Osteoblast (primary cell): Measurements from ENCODE around the gene IGSF3. TPM values are rescaled to one million over a fixed set of nuclear protein-coding genes. Genes with fewer than 3 reads are reported as not detected.

Experiments
- DNase-seq: peaks from one replicate; pipeline ENCODE4 v3.0.0; 2011; ENCODE audit warnings: low spot score, mixed read lengths; ENCODE audit not compliant: insufficient read length; ENCODE audit errors: missing footprints
- H2AFZ ChIP-seq: 2 replicates; pipeline ENCODE4 v1.6.0; 2011; ENCODE audit warnings: mild to moderate bottlenecking, low read length
- H3K27ac ChIP-seq: 2 replicates; pipeline ENCODE4 v1.5.1; 2011; ENCODE audit warnings: mild to moderate bottlenecking, low read depth, low read length, moderate library complexity
- H3K27me3 ChIP-seq: 2 replicates; pipeline ENCODE4 v1.6.0; 2012; ENCODE audit warnings: mild to moderate bottlenecking, control low read depth, inconsistent platforms, low read length, moderate library complexity; ENCODE audit not compliant: insufficient read depth
- H3K36me3 ChIP-seq: 2 replicates; pipeline ENCODE4 v1.5.1; 2011; ENCODE audit warnings: mild to moderate bottlenecking, low read length, control low read depth, moderate library complexity; ENCODE audit not compliant: insufficient read depth
- H3K4me1 ChIP-seq: 2 replicates; pipeline ENCODE4 v1.5.1; 2011; ENCODE audit warnings: mild to moderate bottlenecking, low read length, control low read depth, moderate library complexity; ENCODE audit not compliant: insufficient read depth
- H3K4me2 ChIP-seq: 2 replicates; pipeline ENCODE4 v1.6.0; 2011; ENCODE audit warnings: mild to moderate bottlenecking, low read length; ENCODE audit not compliant: insufficient read depth
- H3K4me3 ChIP-seq: fragments of 200-600 bp; sonication (generic); 3 replicates; pipeline ENCODE4 v1.5.1; 2012; ENCODE audit warnings: mild to moderate bottlenecking, low read length, inconsistent platforms; ENCODE audit not compliant: insufficient read depth
- H3K79me2 ChIP-seq: 2 replicates; pipeline ENCODE4 v1.6.0; 2012; ENCODE audit warnings: mild to moderate bottlenecking, low read length, control low read depth, inconsistent platforms; ENCODE audit not compliant: insufficient read depth
- H3K9me3 ChIP-seq: 2 replicates; pipeline ENCODE4 v1.5.1; 2011; ENCODE audit warnings: low read depth, low read length, control low read depth
- H4K20me1 ChIP-seq: 2 replicates; pipeline ENCODE4 v1.6.0; 2012; ENCODE audit warnings: mild to moderate bottlenecking, low read length, control low read depth; ENCODE audit not compliant: insufficient read depth
- total RNA-seq: library from RNA; depleted of rRNA; stranded (reverse); fragments of >200 nt; gene quantifications from 2 replicates; pipeline ENCODE4 v1.2.3, GENCODE V29; 2012
- TF ChIP-seq, protein P1 (sequence below): IDR thresholded peaks from 2 replicates; pipeline ENCODE4 v1.5.1; 2011; ENCODE audit warnings: mild to moderate bottlenecking, low read depth, low read length, moderate library complexity; ENCODE audit errors: extremely low read depth

IGSF3 gene
- total RNA-seq, 1 donor = under 0.01 TPM

DNA sequence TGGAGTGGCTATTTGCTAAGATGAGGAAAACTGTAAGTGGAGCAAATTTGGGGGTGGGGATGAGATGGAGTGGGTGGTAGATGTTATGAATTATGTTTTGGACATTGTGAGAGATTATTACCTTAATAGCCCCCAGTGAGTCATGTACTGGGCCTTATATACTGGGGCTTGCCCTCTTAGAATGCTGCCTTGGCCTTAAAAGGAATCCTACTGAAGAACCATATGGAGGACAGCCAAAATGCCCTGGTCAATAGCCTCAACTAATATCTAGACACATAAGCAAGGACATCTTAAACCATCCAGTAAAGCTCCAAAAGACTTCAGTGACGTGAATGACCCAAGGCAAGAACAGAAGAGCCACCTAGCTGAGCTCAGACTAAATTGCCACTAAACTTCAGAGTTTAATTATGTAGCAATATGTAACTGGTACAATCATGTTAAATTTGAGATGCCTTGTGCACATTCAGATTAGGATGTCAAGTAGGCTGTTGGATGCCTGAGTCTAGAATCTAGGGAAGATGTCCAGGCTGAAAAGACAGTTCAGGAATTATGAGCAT lies 13.9 kb upstream of the IGSF3 start:
- Histone ChIP-seq H2AFZ (no peak overlapping the region), H3K9me3 (no peaks in the 10 kb centered on the region), H3K4me3 (no peak overlapping the region), H3K36me3 (no peaks in the 10 kb centered on the region), H4K20me1 (no peaks in the 10 kb centered on the region), H3K27ac (no peak overlapping the region), H3K4me2 (no peak overlapping the region), H3K4me1 (no peaks in the 10 kb centered on the region), H3K79me2 (no peaks in the 10 kb centered on the region), H3K27me3 (peaks cover under 1% of the 10 kb centered on the region)
- TF ChIP-seq, protein P1, sequence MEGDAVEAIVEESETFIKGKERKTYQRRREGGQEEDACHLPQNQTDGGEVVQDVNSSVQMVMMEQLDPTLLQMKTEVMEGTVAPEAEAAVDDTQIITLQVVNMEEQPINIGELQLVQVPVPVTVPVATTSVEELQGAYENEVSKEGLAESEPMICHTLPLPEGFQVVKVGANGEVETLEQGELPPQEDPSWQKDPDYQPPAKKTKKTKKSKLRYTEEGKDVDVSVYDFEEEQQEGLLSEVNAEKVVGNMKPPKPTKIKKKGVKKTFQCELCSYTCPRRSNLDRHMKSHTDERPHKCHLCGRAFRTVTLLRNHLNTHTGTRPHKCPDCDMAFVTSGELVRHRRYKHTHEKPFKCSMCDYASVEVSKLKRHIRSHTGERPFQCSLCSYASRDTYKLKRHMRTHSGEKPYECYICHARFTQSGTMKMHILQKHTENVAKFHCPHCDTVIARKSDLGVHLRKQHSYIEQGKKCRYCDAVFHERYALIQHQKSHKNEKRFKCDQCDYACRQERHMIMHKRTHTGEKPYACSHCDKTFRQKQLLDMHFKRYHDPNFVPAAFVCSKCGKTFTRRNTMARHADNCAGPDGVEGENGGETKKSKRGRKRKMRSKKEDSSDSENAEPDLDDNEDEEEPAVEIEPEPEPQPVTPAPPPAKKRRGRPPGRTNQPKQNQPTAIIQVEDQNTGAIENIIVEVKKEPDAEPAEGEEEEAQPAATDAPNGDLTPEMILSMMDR = no peak
- no peak for DNase-seq

DNA sequence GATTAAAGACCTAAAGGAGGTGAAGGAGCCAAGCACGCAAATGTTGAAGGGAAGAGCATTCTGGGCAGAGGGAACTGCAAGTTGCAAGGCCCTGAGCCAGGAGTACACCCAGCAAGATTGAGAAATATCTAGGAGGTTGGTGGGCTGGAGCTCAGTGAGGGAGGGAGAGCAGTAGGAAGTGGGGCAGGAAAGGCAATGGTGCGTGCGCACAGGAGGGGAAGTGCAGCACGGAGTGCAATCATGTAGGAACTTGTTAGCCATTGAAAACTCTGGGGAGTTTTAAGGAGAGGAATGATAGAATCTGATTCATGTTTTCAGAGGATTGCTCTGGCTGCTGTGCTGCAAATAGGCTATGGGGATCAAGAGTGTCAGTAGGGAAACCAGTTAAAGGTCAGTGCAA lies 13.2 kb upstream of the IGSF3 start:
- H3K27ac ChIP-seq = no peak overlapping the region
- H2AFZ ChIP-seq = no peak overlapping the region

DNA sequence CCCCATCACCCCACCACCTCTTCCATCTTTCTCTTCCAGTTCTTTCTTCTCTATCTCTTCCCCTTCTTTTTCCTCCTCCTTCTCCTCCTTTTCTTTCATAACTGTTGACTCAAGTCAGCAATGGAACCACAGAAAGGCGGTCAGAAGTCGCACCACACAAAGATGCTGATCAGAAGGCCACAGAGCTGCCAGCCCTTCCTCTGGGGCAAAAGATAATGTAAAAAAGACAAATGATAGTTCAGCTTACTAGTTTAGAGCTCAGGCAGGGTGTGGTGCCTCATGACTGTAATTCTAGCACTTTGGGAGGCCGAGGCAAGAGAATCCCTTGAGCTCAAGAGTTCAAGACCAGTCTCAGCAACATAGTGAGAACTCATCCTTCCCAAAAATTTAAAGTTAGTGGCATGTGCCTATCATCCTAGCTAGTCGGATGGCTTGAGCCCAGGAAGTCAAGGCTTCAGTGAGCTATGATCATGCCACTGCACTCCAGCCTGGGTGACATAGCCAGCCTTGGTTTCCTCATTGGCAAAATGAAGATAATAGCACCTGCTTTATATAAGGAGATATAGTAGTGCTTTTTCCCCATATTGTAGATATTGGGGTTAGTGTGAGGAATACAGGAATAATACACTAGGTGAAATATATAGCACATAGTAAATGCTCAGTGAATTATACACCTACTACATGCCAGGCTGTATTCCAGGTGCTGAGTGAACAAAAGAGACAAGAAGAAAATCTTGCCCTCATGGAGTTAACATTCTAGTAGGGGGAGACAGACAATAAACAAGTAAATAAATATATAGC lies 12.5 kb upstream of the IGSF3 start:
- Histone ChIP-seq H3K36me3 (no peaks in the 10 kb centered on the region), H3K4me1 (no peaks in the 10 kb centered on the region), H3K4me2 (no peak overlapping the region), H4K20me1 (no peaks in the 10 kb centered on the region), H3K9me3 (no peaks in the 10 kb centered on the region), H3K27me3 (peaks cover 5% of the 10 kb centered on the region), H3K27ac (no peak overlapping the region), H3K4me3 (no peak overlapping the region), H2AFZ (no peak overlapping the region), H3K79me2 (no peaks in the 10 kb centered on the region)
- DNase-seq = no peak
- TF ChIP-seq, protein P1 = no peak

More for the DNA sequence above, 13.2 kb upstream of the IGSF3 start:
- no peaks in the 10 kb centered on the region for H3K36me3 ChIP-seq
- no peaks in the 10 kb centered on the region for H3K9me3 ChIP-seq
- H4K20me1 ChIP-seq = no peaks in the 10 kb centered on the region
- DNase-seq = no peak
- no peaks in the 10 kb centered on the region for H3K4me1 ChIP-seq
- TF ChIP-seq, protein P1 = no peak
- H3K27me3 ChIP-seq = peaks cover 5% of the 10 kb centered on the region
- H3K4me3 ChIP-seq = no peak overlapping the region
- no peaks in the 10 kb centered on the region for H3K79me2 ChIP-seq
- no peak overlapping the region for H3K4me2 ChIP-seq

DNA sequence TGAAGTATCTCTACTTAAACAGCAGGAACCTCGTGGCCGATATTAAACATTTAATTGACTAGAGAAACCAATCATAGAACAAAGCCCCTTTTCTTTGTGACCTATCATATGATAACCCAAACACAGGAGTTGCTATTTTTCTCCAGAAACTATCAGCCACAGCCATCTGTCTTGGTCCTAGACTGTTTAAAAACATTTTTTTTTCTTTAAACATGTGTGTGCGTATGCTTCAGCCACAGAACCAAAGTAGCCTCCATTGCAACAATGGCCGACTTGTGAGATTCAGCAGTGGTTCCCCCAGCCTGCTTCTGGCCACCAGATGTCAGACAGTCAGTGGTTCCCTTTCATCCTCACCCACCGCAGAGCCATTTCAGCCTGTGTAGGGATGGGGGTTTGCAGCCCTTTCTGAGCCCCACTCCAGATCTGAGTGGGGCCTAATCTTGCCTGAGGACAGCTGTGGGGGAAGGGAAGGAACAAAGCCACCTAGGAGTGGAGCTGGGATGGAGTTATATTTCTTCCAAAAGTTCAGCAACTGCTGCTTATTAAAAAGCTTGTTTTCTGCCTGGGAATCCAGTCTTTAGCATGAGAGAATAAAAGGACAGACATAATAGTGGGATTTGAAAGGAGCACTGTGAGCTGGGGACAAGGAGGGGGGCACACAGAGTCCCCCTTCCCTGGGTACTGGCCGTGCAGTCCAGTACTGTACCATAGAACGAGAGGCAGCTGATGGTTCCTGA lies 11.7 kb upstream of the IGSF3 start:
- H3K79me2 ChIP-seq = no peaks in the 10 kb centered on the region
- peaks cover 5% of the 10 kb centered on the region for H3K27me3 ChIP-seq
- no peaks in the 10 kb centered on the region for H4K20me1 ChIP-seq
- no peaks in the 10 kb centered on the region for H3K36me3 ChIP-seq
- no peaks in the 10 kb centered on the region for H3K9me3 ChIP-seq
- no peak for DNase-seq
- H3K27ac ChIP-seq = no peak overlapping the region
- no peak overlapping the region for H2AFZ ChIP-seq
- H3K4me1 ChIP-seq = no peaks in the 10 kb centered on the region
- no peak overlapping the region for H3K4me2 ChIP-seq
- TF ChIP-seq, protein P1 = no peak
- H3K4me3 ChIP-seq = no peak overlapping the region
